ENCODE results near the gene TP53INP2.

TP53INP2 gene

GRCh38 chr20:34693414-34693813 is 10.7 kb upstream of the TP53INP2 start:
- DNase-seq (ENCODE audit: extremely low read depth, low read depth), result no peak
- no peak for TF ChIP-seq CTCF (IDR thresholded peaks at IDR 0.05; ENCODE audit: low read depth, low read length, missing control alignments)

GRCh38 chr20:34701405-34702085 is 2.6 kb upstream of the TP53INP2 start:
- TF ChIP-seq CTCF (IDR thresholded peaks at IDR 0.05; ENCODE audit: low read depth, low read length, missing control alignments), result no peak
- no peak overlapping the region for H3K4me3 ChIP-seq (replicated peaks; ENCODE audit: low read depth, low read length)
- DNase-seq (ENCODE audit: extremely low read depth, low read depth), result no peak

More at GRCh38 chr20:34693414-34693813, 10.7 kb upstream of the TP53INP2 start:
- no peak overlapping the region for H3K4me3 ChIP-seq (replicated peaks; ENCODE audit: low read depth, low read length)

- DNase-seq (ENCODE audit: extremely low read depth, low read depth), result no peak
- no peak for TF ChIP-seq CTCF (IDR thresholded peaks at IDR 0.05; ENCODE audit: low read depth, low read length, missing control alignments)
- H3K4me3 ChIP-seq (replicated peaks; ENCODE audit: low read depth, low read length), result no peak overlapping the region
These were observed 1.1 kb upstream of the TP53INP2 start for GRCh38 chr20:34703061-34703423.

GRCh38 chr20:34703424-34704176 is 544 bp upstream of the TP53INP2 start:
- TF ChIP-seq CTCF (IDR thresholded peaks at IDR 0.05; ENCODE audit: low read depth, low read length, missing control alignments), result no peak

GRCh38 chr20:34705008-34705396 is 858 bp downstream of the TP53INP2 start:
- H3K4me3 ChIP-seq (replicated peaks; ENCODE audit: low read depth, low read length), result peak overlapping the region; percentile 56
- no peak for TF ChIP-seq CTCF (IDR thresholded peaks at IDR 0.05; ENCODE audit: low read depth, low read length, missing control alignments)
- DNase-seq (ENCODE audit: extremely low read depth, low read depth), result no peak

More at GRCh38 chr20:34703424-34704176, 544 bp upstream of the TP53INP2 start:
- no peak for DNase-seq (ENCODE audit: extremely low read depth, low read depth)
- H3K4me3 ChIP-seq (replicated peaks; ENCODE audit: low read depth, low read length), result peak overlapping the region; percentile 56

GRCh38 chr20:34705397-34706301 is 1.5 kb downstream of the TP53INP2 start:
- H3K4me3 ChIP-seq (replicated peaks; ENCODE audit: low read depth, low read length), result no peak overlapping the region
- no peak for TF ChIP-seq CTCF (IDR thresholded peaks at IDR 0.05; ENCODE audit: low read depth, low read length, missing control alignments)
- no peak for DNase-seq (ENCODE audit: extremely low read depth, low read depth)

All from HFF-Myc (cell line).